GM23338 (cell line): Measurements from ENCODE around the gene ADIPOR2.

Experiments used
- CREB1 ChIP-seq: fragments of 250-450 bp; sonication (Bioruptor Pico); IDR thresholded peaks from 2 replicates; pipeline ENCODE4 v1.5.0; 2020; ENCODE audit warnings: low read depth, mild to moderate bottlenecking, moderate library complexity
- ETS1 ChIP-seq: IDR thresholded peaks from 2 replicates; pipeline ENCODE4 v1.6.1; 2016; ENCODE audit warnings: antibody characterized with exemption
- EZH2 ChIP-seq: fragments of 200-600 bp; sonication (generic); IDR thresholded peaks from one replicate; pipeline ENCODE4 v1.8.0; 2017; ENCODE audit warnings: antibody characterized with exemption, mild to moderate bottlenecking, low read depth; ENCODE audit not compliant: unreplicated experiment
- EZH2phosphoT487 ChIP-seq: fragments of 200-600 bp; sonication (generic); IDR thresholded peaks from one replicate; pipeline ENCODE4 v1.8.1; 2018; ENCODE audit warnings: antibody characterized with exemption; ENCODE audit not compliant: unreplicated experiment
- JUNB ChIP-seq: IDR thresholded peaks from one replicate; pipeline ENCODE4 v1.6.1; 2016; ENCODE audit warnings: antibody characterized with exemption; ENCODE audit not compliant: unreplicated experiment
- NANOG ChIP-seq: IDR thresholded peaks from 2 replicates; pipeline ENCODE4 v1.6.1; 2016; ENCODE audit warnings: antibody characterized with exemption, borderline replicate concordance
- POLR2AphosphoS5 ChIP-seq: IDR thresholded peaks from 2 replicates; pipeline ENCODE4 v1.6.1; 2016; ENCODE audit warnings: antibody characterized with exemption, low read depth
- ZNF114 ChIP-seq: fragments of 250-450 bp; sonication (Bioruptor Pico); IDR thresholded peaks from 2 replicates; pipeline ENCODE4 v1.5.0; 2020; ENCODE audit warnings: mild to moderate bottlenecking, moderate library complexity
- TF ChIP-seq, protein P1 (sequence below), 2 experiments: fragments of 200-600 bp in 1 of 2; sonication (generic) in 1 of 2; conservative IDR thresholded peaks; 2 replicates each; pipeline versions ENCODE4 v1.5.1 to v1.6.1; 2016 to 2017; ENCODE audit warnings: antibody characterized with exemption in 2 of 2, low read depth in 2 of 2, mild to moderate bottlenecking in 2 of 2, moderate library complexity in 1 of 2
- TF ChIP-seq, protein P2 (sequence below): fragments of 250-450 bp; sonication (Bioruptor Pico); IDR thresholded peaks from 2 replicates; pipeline ENCODE4 v1.5.0; 2020; ENCODE audit warnings: mild to moderate bottlenecking, moderate library complexity
- TF ChIP-seq, protein P3 (sequence below): IDR thresholded peaks from one replicate; pipeline ENCODE4 v1.6.1; 2018; ENCODE audit warnings: antibody characterized with exemption; ENCODE audit not compliant: unreplicated experiment

GRCh38 chr12:1773937-1774655 lies 83.2 kb downstream of the ADIPOR2 start:
- TF ChIP-seq, protein P1, sequence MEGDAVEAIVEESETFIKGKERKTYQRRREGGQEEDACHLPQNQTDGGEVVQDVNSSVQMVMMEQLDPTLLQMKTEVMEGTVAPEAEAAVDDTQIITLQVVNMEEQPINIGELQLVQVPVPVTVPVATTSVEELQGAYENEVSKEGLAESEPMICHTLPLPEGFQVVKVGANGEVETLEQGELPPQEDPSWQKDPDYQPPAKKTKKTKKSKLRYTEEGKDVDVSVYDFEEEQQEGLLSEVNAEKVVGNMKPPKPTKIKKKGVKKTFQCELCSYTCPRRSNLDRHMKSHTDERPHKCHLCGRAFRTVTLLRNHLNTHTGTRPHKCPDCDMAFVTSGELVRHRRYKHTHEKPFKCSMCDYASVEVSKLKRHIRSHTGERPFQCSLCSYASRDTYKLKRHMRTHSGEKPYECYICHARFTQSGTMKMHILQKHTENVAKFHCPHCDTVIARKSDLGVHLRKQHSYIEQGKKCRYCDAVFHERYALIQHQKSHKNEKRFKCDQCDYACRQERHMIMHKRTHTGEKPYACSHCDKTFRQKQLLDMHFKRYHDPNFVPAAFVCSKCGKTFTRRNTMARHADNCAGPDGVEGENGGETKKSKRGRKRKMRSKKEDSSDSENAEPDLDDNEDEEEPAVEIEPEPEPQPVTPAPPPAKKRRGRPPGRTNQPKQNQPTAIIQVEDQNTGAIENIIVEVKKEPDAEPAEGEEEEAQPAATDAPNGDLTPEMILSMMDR (conservative IDR thresholded peaks at IDR 0.05; ENCODE audit: low read depth in 2 of 2) = no peak
- TF ChIP-seq POLR2AphosphoS5 (no peak), EZH2 (no peak), EZH2phosphoT487 (no peak), JUNB (no peak), ZNF114 (CRISPR knock-in tag) (no peak), ETS1 (no peak), NANOG (no peak), CREB1 (CRISPR knock-in tag) (no peak)
- TF ChIP-seq, protein P2, sequence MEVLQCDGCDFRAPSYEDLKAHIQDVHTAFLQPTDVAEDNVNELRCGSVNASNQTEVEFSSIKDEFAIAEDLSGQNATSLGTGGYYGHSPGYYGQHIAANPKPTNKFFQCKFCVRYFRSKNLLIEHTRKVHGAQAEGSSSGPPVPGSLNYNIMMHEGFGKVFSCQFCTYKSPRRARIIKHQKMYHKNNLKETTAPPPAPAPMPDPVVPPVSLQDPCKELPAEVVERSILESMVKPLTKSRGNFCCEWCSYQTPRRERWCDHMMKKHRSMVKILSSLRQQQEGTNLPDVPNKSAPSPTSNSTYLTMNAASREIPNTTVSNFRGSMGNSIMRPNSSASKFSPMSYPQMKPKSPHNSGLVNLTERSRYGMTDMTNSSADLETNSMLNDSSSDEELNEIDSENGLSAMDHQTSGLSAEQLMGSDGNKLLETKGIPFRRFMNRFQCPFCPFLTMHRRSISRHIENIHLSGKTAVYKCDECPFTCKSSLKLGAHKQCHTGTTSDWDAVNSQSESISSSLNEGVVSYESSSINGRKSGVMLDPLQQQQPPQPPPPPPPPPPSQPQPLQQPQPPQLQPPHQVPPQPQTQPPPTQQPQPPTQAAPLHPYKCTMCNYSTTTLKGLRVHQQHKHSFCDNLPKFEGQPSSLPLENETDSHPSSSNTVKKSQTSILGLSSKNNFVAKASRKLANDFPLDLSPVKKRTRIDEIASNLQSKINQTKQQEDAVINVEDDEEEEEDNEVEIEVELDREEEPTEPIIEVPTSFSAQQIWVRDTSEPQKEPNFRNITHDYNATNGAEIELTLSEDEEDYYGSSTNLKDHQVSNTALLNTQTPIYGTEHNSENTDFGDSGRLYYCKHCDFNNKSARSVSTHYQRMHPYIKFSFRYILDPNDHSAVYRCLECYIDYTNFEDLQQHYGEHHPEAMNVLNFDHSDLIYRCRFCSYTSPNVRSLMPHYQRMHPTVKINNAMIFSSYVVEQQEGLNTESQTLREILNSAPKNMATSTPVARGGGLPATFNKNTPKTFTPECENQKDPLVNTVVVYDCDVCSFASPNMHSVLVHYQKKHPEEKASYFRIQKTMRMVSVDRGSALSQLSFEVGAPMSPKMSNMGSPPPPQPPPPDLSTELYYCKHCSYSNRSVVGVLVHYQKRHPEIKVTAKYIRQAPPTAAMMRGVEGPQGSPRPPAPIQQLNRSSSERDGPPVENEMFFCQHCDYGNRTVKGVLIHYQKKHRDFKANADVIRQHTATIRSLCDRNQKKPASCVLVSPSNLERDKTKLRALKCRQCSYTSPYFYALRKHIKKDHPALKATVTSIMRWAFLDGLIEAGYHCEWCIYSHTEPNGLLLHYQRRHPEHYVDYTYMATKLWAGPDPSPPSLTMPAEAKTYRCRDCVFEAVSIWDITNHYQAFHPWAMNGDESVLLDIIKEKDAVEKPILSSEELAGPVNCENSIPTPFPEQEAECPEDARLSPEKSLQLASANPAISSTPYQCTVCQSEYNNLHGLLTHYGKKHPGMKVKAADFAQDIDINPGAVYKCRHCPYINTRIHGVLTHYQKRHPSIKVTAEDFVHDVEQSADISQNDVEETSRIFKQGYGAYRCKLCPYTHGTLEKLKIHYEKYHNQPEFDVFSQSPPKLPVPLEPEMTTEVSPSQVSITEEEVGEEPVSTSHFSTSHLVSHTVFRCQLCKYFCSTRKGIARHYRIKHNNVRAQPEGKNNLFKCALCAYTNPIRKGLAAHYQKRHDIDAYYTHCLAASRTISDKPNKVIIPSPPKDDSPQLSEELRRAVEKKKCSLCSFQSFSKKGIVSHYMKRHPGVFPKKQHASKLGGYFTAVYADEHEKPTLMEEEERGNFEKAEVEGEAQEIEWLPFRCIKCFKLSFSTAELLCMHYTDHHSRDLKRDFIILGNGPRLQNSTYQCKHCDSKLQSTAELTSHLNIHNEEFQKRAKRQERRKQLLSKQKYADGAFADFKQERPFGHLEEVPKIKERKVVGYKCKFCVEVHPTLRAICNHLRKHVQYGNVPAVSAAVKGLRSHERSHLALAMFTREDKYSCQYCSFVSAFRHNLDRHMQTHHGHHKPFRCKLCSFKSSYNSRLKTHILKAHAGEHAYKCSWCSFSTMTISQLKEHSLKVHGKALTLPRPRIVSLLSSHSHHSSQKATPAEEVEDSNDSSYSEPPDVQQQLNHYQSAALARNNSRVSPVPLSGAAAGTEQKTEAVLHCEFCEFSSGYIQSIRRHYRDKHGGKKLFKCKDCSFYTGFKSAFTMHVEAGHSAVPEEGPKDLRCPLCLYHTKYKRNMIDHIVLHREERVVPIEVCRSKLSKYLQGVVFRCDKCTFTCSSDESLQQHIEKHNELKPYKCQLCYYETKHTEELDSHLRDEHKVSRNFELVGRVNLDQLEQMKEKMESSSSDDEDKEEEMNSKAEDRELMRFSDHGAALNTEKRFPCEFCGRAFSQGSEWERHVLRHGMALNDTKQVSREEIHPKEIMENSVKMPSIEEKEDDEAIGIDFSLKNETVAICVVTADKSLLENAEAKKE (CRISPR knock-in tag) = no peak
- TF ChIP-seq, protein P3, sequence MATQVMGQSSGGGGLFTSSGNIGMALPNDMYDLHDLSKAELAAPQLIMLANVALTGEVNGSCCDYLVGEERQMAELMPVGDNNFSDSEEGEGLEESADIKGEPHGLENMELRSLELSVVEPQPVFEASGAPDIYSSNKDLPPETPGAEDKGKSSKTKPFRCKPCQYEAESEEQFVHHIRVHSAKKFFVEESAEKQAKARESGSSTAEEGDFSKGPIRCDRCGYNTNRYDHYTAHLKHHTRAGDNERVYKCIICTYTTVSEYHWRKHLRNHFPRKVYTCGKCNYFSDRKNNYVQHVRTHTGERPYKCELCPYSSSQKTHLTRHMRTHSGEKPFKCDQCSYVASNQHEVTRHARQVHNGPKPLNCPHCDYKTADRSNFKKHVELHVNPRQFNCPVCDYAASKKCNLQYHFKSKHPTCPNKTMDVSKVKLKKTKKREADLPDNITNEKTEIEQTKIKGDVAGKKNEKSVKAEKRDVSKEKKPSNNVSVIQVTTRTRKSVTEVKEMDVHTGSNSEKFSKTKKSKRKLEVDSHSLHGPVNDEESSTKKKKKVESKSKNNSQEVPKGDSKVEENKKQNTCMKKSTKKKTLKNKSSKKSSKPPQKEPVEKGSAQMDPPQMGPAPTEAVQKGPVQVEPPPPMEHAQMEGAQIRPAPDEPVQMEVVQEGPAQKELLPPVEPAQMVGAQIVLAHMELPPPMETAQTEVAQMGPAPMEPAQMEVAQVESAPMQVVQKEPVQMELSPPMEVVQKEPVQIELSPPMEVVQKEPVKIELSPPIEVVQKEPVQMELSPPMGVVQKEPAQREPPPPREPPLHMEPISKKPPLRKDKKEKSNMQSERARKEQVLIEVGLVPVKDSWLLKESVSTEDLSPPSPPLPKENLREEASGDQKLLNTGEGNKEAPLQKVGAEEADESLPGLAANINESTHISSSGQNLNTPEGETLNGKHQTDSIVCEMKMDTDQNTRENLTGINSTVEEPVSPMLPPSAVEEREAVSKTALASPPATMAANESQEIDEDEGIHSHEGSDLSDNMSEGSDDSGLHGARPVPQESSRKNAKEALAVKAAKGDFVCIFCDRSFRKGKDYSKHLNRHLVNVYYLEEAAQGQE = no peak
